Measurements from ENCODE around the gene BCKDHA. TPM values are rescaled to one million over a fixed set of nuclear protein-coding genes. Genes with fewer than 3 reads are reported as not detected.

The BCKDHA gene
- total and polyA plus RNA-seq, 9 of the 15 experiments (the other 6 are each of a cell fraction or from before 2014, with no cell fraction given), result 4.5 to 52.5 (median 14.1) TPM

DNA sequence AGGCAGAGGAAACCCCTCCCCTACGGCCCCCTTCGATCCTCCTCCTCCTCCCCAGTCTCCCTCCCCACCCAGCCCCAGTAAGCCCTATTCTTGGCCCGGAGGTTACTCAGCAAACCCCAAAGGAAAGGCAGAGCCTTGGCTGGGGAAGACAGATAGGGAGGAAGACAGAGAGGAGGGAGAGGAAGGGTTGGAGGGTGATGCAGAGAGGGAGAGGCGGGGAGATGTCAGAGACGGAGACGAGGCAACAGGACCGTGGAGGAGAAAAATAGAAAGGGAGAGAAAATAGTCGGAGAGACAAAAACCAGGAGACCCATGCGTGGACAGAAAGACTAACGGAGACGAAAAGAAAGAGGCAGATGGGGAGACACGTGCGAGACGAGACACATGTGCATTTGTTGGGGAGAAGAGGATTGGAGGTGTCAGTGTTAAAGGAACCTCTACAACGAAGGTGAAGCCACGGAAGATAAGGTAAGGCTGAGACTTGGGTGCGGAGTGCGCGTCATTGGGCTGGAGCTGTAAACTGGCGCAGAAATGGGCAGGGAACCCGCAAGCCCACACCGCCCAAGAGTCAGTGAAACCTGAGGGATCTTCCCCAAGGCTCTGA is 46.8 kb upstream of the BCKDHA start (continued):
- TF ChIP-seq, protein P1, sequence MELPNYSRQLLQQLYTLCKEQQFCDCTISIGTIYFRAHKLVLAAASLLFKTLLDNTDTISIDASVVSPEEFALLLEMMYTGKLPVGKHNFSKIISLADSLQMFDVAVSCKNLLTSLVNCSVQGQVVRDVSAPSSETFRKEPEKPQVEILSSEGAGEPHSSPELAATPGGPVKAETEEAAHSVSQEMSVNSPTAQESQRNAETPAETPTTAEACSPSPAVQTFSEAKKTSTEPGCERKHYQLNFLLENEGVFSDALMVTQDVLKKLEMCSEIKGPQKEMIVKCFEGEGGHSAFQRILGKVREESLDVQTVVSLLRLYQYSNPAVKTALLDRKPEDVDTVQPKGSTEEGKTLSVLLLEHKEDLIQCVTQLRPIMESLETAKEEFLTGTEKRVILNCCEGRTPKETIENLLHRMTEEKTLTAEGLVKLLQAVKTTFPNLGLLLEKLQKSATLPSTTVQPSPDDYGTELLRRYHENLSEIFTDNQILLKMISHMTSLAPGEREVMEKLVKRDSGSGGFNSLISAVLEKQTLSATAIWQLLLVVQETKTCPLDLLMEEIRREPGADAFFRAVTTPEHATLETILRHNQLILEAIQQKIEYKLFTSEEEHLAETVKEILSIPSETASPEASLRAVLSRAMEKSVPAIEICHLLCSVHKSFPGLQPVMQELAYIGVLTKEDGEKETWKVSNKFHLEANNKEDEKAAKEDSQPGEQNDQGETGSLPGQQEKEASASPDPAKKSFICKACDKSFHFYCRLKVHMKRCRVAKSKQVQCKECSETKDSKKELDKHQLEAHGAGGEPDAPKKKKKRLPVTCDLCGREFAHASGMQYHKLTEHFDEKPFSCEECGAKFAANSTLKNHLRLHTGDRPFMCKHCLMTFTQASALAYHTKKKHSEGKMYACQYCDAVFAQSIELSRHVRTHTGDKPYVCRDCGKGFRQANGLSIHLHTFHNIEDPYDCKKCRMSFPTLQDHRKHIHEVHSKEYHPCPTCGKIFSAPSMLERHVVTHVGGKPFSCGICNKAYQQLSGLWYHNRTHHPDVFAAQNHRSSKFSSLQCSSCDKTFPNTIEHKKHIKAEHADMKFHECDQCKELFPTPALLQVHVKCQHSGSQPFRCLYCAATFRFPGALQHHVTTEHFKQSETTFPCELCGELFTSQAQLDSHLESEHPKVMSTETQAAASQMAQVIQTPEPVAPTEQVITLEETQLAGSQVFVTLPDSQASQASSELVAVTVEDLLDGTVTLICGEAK (IDR thresholded peaks at IDR 0.05), result peak; percentile 53
- TF ChIP-seq, protein P1 (CRISPR knock-in tag; IDR thresholded peaks at IDR 0.05), result no peak
- TF ChIP-seq ATF1 (CRISPR knock-in tag; IDR thresholded peaks at IDR 0.05) (no peak), ATF1 (tag; IDR thresholded peaks at IDR 0.05) (no peak), POLR2G (IDR thresholded peaks at IDR 0.05; ENCODE audit: low read depth, low read length) (no peak), MYBL2 (IDR thresholded peaks at IDR 0.05; ENCODE audit: low read depth) (no peak), MYBL2 (CRISPR knock-in tag; IDR thresholded peaks at IDR 0.05; ENCODE audit: borderline replicate concordance) (no peak), RBM14 (IDR thresholded peaks at IDR 0.05; ENCODE audit: borderline replicate concordance, insufficient read depth, low read depth, low read length) (no peak), KAT7 (CRISPR knock-in tag; IDR thresholded peaks at IDR 0.05; ENCODE audit: borderline replicate concordance) (no peak), NUFIP1 (IDR thresholded peaks at IDR 0.05; ENCODE audit: partially characterized antibody) (no peak), FOXA1 (IDR thresholded peaks at IDR 0.05; ENCODE audit: borderline replicate concordance) (no peak)
- TF ChIP-seq, protein P2, sequence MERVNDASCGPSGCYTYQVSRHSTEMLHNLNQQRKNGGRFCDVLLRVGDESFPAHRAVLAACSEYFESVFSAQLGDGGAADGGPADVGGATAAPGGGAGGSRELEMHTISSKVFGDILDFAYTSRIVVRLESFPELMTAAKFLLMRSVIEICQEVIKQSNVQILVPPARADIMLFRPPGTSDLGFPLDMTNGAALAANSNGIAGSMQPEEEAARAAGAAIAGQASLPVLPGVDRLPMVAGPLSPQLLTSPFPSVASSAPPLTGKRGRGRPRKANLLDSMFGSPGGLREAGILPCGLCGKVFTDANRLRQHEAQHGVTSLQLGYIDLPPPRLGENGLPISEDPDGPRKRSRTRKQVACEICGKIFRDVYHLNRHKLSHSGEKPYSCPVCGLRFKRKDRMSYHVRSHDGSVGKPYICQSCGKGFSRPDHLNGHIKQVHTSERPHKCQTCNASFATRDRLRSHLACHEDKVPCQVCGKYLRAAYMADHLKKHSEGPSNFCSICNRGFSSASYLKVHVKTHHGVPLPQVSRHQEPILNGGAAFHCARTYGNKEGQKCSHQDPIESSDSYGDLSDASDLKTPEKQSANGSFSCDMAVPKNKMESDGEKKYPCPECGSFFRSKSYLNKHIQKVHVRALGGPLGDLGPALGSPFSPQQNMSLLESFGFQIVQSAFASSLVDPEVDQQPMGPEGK (CRISPR knock-in tag; IDR thresholded peaks at IDR 0.05; ENCODE audit: borderline replicate concordance), result no peak
- TF ChIP-seq, protein P3, sequence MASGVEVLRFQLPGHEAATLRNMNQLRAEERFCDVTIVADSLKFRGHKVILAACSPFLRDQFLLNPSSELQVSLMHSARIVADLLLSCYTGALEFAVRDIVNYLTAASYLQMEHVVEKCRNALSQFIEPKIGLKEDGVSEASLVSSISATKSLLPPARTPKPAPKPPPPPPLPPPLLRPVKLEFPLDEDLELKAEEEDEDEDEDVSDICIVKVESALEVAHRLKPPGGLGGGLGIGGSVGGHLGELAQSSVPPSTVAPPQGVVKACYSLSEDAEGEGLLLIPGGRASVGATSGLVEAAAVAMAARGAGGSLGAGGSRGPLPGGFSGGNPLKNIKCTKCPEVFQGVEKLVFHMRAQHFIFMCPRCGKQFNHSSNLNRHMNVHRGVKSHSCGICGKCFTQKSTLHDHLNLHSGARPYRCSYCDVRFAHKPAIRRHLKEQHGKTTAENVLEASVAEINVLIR (CRISPR knock-in tag; IDR thresholded peaks at IDR 0.05), result no peak
- TF ChIP-seq, protein P4, sequence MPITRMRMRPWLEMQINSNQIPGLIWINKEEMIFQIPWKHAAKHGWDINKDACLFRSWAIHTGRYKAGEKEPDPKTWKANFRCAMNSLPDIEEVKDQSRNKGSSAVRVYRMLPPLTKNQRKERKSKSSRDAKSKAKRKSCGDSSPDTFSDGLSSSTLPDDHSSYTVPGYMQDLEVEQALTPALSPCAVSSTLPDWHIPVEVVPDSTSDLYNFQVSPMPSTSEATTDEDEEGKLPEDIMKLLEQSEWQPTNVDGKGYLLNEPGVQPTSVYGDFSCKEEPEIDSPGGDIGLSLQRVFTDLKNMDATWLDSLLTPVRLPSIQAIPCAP (CRISPR knock-in tag; IDR thresholded peaks at IDR 0.05; ENCODE audit: borderline replicate concordance), result no peak

Data from K562 (cell line).